GM18519 (cell line): ENCODE data around the gene DFFB.
"Not testable (repeated sequence)": the region's sequence is repeated elsewhere in the genome, so short reads cannot be mapped to it uniquely, and the experiment has no call there.

ENCODE experiments used
- ATAC-seq: cut with Tn5 transposase; IDR thresholded peaks from one replicate; pipeline ENCODE4 v1.9.1; 2021; ENCODE audit warnings: mild to moderate bottlenecking, moderate library complexity; ENCODE audit not compliant: unreplicated experiment, low FRiP score

Gene DFFB

GRCh38 chr1:3856923-3857790 is at the start of gene DFFB, which contains the start of gene CEP104:
DFFB (plus strand) TSS chr1:3857476; CDS start chr1:3857604, 128 bp downstream.
CEP104 (minus strand) TSS chr1:3857211; CDS start chr1:3852407, 4,804 bp downstream.
- peak; percentile 94 for ATAC-seq

- no peak for ATAC-seq
These were observed 49.5 kb upstream of the DFFB start for GRCh38 chr1:3807769-3808168.

- ATAC-seq = no peak
These were observed 47.6 kb upstream of the DFFB start for GRCh38 chr1:3809680-3810079.

GRCh38 chr1:3810149-3810761 is 47.0 kb upstream of the DFFB start:
- not testable (repeated sequence) for ATAC-seq

GRCh38 chr1:3811595-3811911 is 45.7 kb upstream of the DFFB start:
- ATAC-seq = no peak

- no peak for ATAC-seq
These were observed 43.2 kb upstream of the DFFB start for GRCh38 chr1:3814065-3814464.

- no peak for ATAC-seq
These were observed 42.3 kb upstream of the DFFB start for GRCh38 chr1:3814771-3815561.

GRCh38 chr1:3816331-3817137 is 40.7 kb upstream of the DFFB start:
- no peak for ATAC-seq

- ATAC-seq = no peak
These were observed 40.0 kb upstream of the DFFB start for GRCh38 chr1:3817138-3817740.

GRCh38 chr1:3817821-3818597 is 39.3 kb upstream of the DFFB start:
- ATAC-seq = no peak

- no peak for ATAC-seq
These were observed 37.5 kb upstream of the DFFB start for GRCh38 chr1:3819771-3820200.

- no peak for ATAC-seq
These were observed 37.0 kb upstream of the DFFB start for GRCh38 chr1:3820316-3820715.

- no peak for ATAC-seq
These were observed 36.3 kb upstream of the DFFB start for GRCh38 chr1:3821004-3821403.

GRCh38 chr1:3821447-3821846 is 35.8 kb upstream of the DFFB start:
- no peak for ATAC-seq

GRCh38 chr1:3821908-3822307 is 35.4 kb upstream of the DFFB start:
- ATAC-seq = no peak

- ATAC-seq = no peak
These were observed 34.9 kb upstream of the DFFB start for GRCh38 chr1:3822421-3822820.

- no peak for ATAC-seq
These were observed 32.6 kb upstream of the DFFB start for GRCh38 chr1:3824650-3825049.

- no peak for ATAC-seq
These were observed 31.9 kb upstream of the DFFB start for GRCh38 chr1:3825356-3825755.

GRCh38 chr1:3827813-3828307 is 29.4 kb upstream of the DFFB start:
- ATAC-seq = no peak
